NCI-H345 (cell line): Measurements from ENCODE around the gene STUM.
"Not testable (repeated sequence)": the region's sequence is repeated elsewhere in the genome, so short reads cannot be mapped to it uniquely, and the experiment has no call there.

Experiments used
- DNase-seq: peaks from one replicate; lab custom pipeline; 2025; lab: John Stamatoyannopoulos, UW

STUM gene

GRCh38 chr1:226548256-226549093, at the start of gene STUM:
TSS of gene STUM (plus strand) at chr1:226548764. CDS start at chr1:226548905, 141 bp downstream.
- peak; percentile 76 for DNase-seq

DNA sequence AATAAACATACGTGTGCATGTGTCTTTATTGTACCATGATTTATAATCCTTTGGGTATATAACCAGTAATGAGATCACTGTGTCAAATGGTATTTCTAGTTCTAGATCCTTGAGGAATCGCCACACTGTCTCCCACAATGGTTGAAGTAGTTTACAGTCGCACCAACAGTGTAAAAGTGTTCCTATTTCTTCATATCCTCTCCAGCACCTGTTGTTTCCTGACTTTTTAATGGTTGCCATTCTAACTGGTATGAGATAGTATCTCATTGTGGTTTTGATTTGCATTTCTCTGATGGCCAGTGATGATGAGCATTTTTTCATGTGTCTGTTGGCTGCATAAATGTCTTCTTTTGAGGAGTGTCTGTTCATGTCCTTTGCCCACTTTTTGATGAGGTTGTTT, 48.9 kb upstream of the STUM start:
- not testable (repeated sequence) for DNase-seq

- no peak for DNase-seq
These were observed 42.5 kb upstream of the STUM start for GRCh38 chr1:226506021-226506420.

GRCh38 chr1:226506921-226507320, 41.6 kb upstream of the STUM start:
- DNase-seq: no peak

DNA sequence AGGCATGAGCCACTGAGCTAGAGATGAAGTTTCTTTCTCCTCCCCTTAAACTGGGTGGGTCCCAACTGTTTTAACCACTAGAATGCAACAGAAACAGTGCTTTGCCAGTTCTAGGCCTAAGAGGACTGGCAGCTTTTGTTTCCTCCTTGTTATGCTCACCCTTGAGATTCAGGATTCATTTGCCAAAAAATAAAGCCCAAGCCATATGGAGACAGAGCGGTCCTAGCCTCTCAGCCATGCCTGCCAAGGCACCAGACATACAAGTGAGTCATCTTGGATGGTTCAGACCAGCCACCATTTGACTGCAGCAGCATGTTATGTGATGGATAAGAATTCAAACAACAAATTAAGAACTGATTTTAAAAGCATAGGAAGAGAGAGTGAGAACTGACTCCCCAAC, 38.1 kb upstream of the STUM start:
- DNase-seq: no peak

- DNase-seq: no peak
These were observed 37.3 kb upstream of the STUM start for GRCh38 chr1:226511296-226511695.

GRCh38 chr1:226512076-226512728, 36.4 kb upstream of the STUM start:
- DNase-seq: no peak

DNA sequence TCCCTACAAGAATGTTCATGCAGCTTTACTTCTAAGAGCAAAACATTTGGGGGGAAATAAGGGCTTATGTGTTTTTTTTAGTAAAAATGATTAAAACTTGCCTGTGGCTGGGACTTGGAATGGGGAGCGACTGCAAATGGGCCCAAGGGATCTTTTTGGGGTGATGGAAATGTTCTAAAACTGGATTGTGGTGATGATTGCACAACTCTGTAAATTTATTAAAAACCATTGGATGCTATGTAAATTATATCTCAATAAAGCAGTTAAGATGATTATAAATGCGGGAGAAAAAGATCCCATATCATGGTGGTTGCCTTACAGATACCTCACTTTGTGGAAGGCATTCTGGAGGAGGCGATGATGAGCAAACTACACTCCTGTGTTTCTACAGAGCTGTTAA, 30.2 kb upstream of the STUM start:
- DNase-seq: no peak

- no peak for DNase-seq
These were observed 29.4 kb upstream of the STUM start for GRCh38 chr1:226519135-226519534.

DNA sequence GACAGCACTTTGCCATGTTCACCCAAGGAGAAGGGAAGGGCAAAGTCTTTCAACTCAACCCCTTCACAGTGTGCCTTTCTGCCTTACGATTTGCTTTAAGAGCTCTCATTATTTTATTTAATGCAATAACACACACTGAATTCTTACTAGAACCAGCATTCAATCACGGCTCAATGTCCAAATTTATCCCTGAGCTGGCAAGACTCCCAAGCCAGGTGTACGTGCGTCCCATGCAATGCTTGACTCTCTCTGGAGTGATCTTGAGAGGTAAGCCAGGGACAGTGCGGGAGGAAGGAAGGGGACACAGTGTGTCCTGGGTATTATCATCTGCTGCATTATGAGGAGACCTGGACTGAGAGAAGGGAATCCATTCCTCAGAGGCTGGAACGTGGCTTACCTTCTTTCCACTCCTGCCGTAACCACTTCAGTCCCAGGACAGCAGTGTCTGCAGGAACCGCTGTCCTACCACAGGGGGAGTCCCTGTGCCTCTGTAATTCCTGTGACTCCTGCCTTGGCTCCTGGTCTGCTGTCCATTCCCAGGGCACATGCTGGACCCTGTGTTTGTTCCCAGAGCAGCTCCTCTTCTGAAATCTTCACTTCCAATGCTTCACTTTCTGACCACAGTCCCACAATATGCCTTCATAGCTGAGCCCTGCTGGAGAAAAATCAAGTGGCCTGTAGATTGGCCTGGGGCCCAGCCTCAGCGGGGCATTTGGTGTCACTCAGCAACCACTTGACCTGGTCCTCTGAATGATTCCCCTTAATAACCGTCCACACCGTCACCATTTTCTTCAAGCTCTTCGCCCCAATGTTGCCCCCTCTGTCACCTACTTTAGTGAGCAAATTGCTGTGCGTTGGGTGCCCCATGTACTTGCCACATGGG, 28.6 kb upstream of the STUM start:
- no peak for DNase-seq

- no peak for DNase-seq
These were observed 27.8 kb upstream of the STUM start for GRCh38 chr1:226520640-226521355.

DNA sequence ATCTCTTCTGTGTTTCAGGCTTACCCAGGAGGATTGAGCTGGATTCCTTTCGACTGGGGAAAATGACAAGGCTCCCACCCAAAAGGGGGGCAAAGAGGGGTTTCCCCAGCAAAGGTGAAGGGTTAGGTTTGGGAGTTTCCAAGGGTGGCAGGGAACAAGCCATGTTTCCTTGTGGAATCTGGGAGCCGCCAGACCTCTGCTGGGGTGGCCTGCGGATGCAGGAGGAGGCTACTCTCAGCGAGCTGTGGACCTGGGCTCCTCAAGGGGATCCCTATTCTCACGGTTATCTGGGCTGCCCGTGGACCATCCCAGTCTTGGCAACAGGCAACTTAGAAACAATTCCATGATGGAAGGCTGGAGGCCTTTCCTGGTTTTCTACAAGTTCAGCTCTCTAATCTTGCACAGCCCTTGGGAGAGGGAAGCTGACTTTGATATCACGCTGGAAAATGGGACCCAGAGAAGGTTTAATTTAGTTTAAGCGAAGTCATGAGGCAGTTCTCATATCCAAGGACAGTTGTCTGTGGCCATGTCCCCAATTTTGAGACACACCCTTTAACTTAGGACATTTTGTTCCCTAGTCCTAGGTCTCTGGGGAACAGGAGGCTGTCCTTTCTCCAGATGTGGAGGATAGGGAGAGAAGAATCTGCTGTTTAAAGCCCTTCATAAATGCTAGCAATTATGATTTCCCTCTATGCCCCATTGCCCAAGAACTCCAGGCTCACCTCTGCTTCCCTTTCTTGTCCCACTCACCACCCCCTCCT, 24.7 kb upstream of the STUM start:
- no peak for DNase-seq

- DNase-seq: no peak
These were observed 24.0 kb upstream of the STUM start for GRCh38 chr1:226524547-226524946.

DNA sequence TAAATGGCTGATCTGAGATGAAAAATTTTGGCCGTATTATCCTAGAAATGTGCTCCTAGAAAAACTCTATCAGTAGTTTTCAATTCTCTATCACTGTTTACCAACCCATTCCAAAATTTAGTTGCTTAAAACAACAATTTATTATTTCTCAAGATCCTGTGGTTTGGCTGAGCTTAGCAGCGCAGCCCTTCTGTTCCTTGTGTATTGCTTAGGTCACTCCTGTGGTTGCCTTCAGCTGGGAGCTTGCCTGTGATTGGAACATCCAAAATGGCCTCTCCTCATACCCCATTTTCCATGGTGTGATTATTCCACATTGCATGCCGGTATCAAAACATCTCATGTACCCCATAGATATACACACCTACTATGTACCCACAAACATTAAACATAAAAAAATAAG, 22.8 kb upstream of the STUM start:
- no peak for DNase-seq

DNA sequence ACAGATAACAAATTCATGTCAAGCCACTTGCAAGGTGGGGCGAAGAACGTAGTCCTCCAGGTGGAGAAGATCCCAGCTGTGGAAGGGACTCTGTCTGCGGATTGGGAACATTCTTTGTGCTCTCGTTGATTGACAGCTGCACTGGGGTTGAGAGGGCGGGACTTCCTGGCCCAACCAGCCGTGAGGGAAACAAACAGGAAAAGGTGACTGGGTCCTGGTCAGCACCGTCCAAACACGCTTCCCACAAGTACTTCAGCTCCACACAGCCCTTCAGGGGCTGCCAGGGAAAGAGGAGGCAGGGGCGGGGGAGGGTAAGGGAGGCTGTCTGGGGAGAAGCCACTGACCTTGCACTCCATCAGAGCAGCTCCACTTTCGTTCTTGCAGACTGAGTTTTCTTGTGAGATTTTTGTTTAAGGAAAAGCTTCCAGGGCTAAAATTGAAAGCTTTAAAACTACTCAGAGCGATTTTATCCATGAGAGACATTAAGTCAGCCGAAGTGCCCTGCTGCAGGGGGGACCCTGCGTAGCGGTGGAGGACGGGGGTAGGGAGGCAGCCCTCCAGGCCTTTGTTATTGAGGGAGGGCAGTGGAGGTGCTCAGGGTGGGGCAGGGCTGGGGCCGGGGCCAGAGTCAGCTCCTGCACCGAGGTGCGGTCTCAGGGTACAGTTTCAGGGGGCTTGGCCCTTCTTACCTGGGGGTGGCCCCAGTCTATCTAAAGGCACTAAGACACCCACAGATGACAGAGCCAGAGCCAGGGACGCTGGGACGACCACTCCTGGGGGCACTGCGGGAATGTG, 21.6 kb upstream of the STUM start:
- no peak for DNase-seq

DNA sequence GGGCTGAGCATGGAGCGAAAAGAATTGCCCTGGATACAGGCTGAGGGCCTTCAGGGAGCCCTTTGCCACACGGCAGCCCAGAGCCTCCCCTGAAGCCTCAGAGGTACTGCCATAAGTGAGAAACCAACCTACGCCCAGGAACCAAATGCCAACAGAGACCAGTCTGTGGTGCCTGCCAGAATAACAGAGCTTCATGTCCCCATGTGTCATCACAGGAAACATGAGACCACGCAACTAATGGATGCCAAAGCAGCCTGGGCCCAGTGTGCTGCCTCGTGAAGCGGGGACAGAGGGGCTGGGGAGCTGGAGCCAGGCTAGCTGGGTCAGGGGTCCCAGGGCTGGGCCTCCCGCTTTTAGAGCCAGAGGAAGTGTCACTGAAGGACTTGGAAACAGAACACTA, 18.7 kb upstream of the STUM start:
- DNase-seq: no peak

GRCh38 chr1:226530591-226530990, 18.0 kb upstream of the STUM start:
- no peak for DNase-seq

DNA sequence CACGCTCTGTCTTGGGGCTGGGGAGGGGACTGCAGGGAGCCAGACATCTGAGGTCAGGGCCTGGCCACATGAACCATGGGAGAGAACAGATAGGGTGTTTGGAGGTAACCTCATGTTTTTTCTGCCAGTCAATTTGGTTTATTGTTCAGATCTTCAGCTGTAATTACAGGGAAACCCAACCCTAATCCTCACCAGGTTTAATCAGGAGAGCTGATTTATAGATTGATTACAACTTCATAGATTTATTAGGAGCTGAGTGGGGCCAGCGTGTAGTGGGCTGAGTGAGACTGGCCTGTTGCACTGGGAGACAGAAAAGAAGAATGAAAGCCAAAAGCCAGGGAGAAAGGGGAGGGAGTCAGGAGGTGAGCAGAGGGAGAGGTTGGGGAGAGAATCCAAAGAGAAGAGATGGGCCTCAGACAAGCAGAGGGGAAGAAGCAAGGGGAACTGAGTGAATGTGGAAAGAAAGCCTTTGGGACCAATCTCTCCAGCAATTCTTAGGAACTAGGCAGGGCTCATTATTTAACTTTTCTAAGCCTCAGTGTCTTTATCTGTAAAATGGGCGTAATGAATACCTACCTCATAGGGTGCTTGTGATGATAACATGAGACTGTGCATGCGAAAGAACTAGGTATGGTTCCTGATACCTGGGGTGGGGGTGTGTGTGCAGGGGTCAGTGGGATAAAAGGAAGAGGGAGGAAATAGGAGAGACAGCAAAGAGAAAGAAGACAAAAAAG, 17.0 kb upstream of the STUM start:
- no peak for DNase-seq

GRCh38 chr1:226532553-226532952, 16.0 kb upstream of the STUM start:
- DNase-seq: no peak

DNA sequence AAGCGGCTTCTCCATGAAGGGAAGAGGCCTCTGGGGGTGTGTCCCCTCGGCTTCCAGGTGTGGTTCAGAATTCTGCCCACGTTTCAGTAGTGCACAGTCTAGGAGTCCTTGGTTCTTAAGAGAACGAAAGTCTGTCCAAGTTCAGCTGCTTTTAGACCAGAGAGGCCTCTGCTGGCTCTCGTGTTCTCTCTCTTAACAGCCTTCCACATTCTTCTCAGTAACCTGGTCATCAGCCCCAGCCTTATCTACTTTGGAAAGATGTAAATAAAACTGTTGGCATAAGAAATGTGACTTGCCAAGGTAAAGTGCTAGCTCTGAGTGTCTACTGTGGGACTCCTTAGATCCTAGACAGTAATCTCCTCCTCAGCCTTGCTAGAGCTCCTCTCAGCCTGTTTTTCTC, 15.3 kb upstream of the STUM start:
- DNase-seq: no peak
